K562 (cell line): ENCODE measurements around the gene NMNAT1. TPM values are rescaled to one million over a fixed set of nuclear protein-coding genes. Genes with fewer than 3 reads are reported as not detected.

Source experiments
- ARID1B ChIP-seq: fragments of 450-650 bp; IDR thresholded peaks from 2 replicates; pipeline ENCODE4 v1.6.1; 2016; ENCODE audit warnings: antibody characterized with exemption, mild to moderate bottlenecking, inconsistent platforms
- ARID3B ChIP-seq: fragments of 250-450 bp; sonication (Bioruptor Pico); IDR thresholded peaks from 2 replicates; pipeline ENCODE4 v1.4.0; 2020; ENCODE audit warnings: borderline replicate concordance
- BHLHE40 ChIP-seq: IDR thresholded peaks from 2 replicates; pipeline ENCODE4 v1.6.1; 2011; ENCODE audit warnings: low read length, improper control_type of control experiment
- DPF2 ChIP-seq: fragments of 450-650 bp; IDR thresholded peaks from 2 replicates; pipeline ENCODE4 v1.6.1; 2016
- ETV5 ChIP-seq: sonication (generic); formaldehyde crosslinking; IDR thresholded peaks from 2 replicates; pipeline ENCODE4 v1.4.0; 2020; ENCODE audit warnings: low read depth, mild to moderate bottlenecking, missing genetic modification reagents
- ETV6 ChIP-seq, 3 experiments: fragments of 150-350 bp in 1 of 3; sonication (generic) in 1 of 3; formaldehyde crosslinking in 1 of 3; IDR thresholded peaks; 2 replicates each; pipeline versions ENCODE4 v1.6.1 to v1.8.0; 2014 to 2022; ENCODE audit warnings: borderline replicate concordance in 2 of 3, low read depth in 2 of 3, antibody characterized with exemption in 1 of 3, low read length in 1 of 3, mild to moderate bottlenecking in 1 of 3, missing genetic modification reagents in 1 of 3
- FOXJ2 ChIP-seq: fragments of 200-800 bp; sonication (Bioruptor generic); IDR thresholded peaks from 2 replicates; pipeline ENCODE4 v1.6.1; 2016; ENCODE audit warnings: missing genetic modification characterization, missing compliant biosample characterization
- HLTF ChIP-seq: fragments of 450-650 bp; IDR thresholded peaks from 2 replicates; pipeline ENCODE4 v1.6.1; 2016
- LCOR ChIP-seq: sonication (generic); formaldehyde crosslinking; IDR thresholded peaks from 2 replicates; pipeline ENCODE4 v1.8.0; 2022; ENCODE audit warnings: mild to moderate bottlenecking, missing genetic modification reagents
- MCM2 ChIP-seq: fragments of 450-650 bp; IDR thresholded peaks from 2 replicates; pipeline ENCODE4 v1.6.1; 2017; ENCODE audit warnings: low read depth, mild to moderate bottlenecking
- RBM22 ChIP-seq: fragments of 200-400 bp; formaldehyde crosslinking; IDR thresholded peaks from 2 replicates; pipeline ENCODE4 v1.6.1; 2018; ENCODE audit warnings: low read length, low read depth; ENCODE audit not compliant: poor library complexity, severe bottlenecking
- RREB1 ChIP-seq: fragments of 250-450 bp; sonication (Bioruptor Pico); IDR thresholded peaks from 2 replicates; pipeline ENCODE4 v1.4.0; 2020
- SAP30 ChIP-seq: fragments of 200-600 bp; sonication (generic); IDR thresholded peaks from 2 replicates; pipeline ENCODE4 v1.6.1; 2012; ENCODE audit warnings: borderline replicate concordance, low read depth, mild to moderate bottlenecking, moderate library complexity, low read length, control low read depth, inconsistent platforms; ENCODE audit not compliant: insufficient read depth, poor library complexity, severe bottlenecking
- SMAD4 ChIP-seq: fragments of 250-450 bp; sonication (Bioruptor Pico); conservative IDR thresholded peaks from 2 replicates; pipeline ENCODE4 v1.8.0; 2021; ENCODE audit warnings: inconsistent platforms, mild to moderate bottlenecking, moderate library complexity
- SMARCB1 ChIP-seq: IDR thresholded peaks from 2 replicates; pipeline ENCODE4 v1.6.1; 2011; ENCODE audit warnings: improper control_type of control experiment, low read depth; ENCODE audit not compliant: insufficient read length
- TCFL5 ChIP-seq: fragments of 250-450 bp; sonication (Bioruptor Pico); conservative IDR thresholded peaks from 2 replicates; pipeline ENCODE4 v1.6.1; 2021; ENCODE audit warnings: mild to moderate bottlenecking, moderate library complexity, matching md5 sums
- TRIM24 ChIP-seq, 2 experiments: fragments of 450-650 bp; IDR thresholded peaks; 2 replicates each; pipeline ENCODE4 v1.6.1; 2016
- ZNF77 ChIP-seq: fragments of 250-450 bp; sonication (Bioruptor Pico); IDR thresholded peaks from 2 replicates; pipeline ENCODE4 v1.5.0; 2020
- polyA plus RNA-seq, 8 experiments: library from polyadenylated mRNA; depleted of rRNA in 4 of 8; stranded (reverse) in 5 of 8; unstranded in 3 of 8; fragments of >200 nt; fragmentation: Nextera tagmentation in 2 of 8; fragmentation: Illumina TruSeq in 1 of 8; extraction: Ambion mirVana in 2 of 8; extraction: Trizol in 1 of 8; gene quantifications; 2 replicates each; pipeline versions ENCODE4 v1.2.1 to v1.2.3, GENCODE V29; 2011 to 2014; ENCODE audit warnings: inconsistent platforms in 1 of 8, missing spikeins in 1 of 8
- total RNA-seq, 7 experiments: library from RNA; depleted of rRNA in 6 of 7; stranded (reverse); fragments of >200 nt in 6 of 7; fragmentation: Illumina TruSeq in 2 of 7; extraction: Trizol in 2 of 7; gene quantifications; 2 replicates each; pipeline versions ENCODE4 v1.2.1 to v1.2.3, GENCODE V29; 2011 to 2021; ENCODE audit warnings: low replicate concordance in 1 of 7

Gene NMNAT1
- total and polyA plus RNA-seq, 9 of the 15 experiments (the other 6 are each of a cell fraction or from before 2014, with no cell fraction given), result 5.1 to 14.6 (median 12.1) TPM

- TF ChIP-seq ETV5 (CRISPR knock-in tag) (peak; percentile 71; the same call in 1 of the 2 replicates), RREB1 (CRISPR knock-in tag) (0 out of 2 replicates have a peak, but pooled peaks have one; percentile 16), BHLHE40 (peak; percentile 95), MCM2 (no peak), ZNF77 (CRISPR knock-in tag) (no peak), FOXJ2 (peak; percentile 87), SAP30 (peak; percentile 79), RBM22 (peak; percentile 96), SMAD4 (peak; percentile 87), LCOR (CRISPR knock-in tag) (peak; percentile 26; the same call in 1 of the 2 replicates), HLTF (0 out of 2 replicates have a peak, but pooled peaks have one; percentile 67), TCFL5 (CRISPR knock-in tag) (no peak), ETV6 (IDR thresholded peaks at IDR 0.05; ENCODE audit: borderline replicate concordance in 1 of 2, low read depth in 2 of 2, low read length in 1 of 2) (0 out of 4 replicates have a peak, but pooled peaks of 1 of the 2 experiments have one; percentile 52), ETV6 (CRISPR knock-in tag; IDR thresholded peaks at IDR 0.05; ENCODE audit: borderline replicate concordance) (no peak), ARID1B (peak; percentile 50), TRIM24 (IDR thresholded peaks at IDR 0.05) (peak in 1 of 2 experiments; percentile 36; a peak in 1 of 4 replicates), ARID3B (no peak), SMARCB1 (peak; percentile 3), DPF2 (0 out of 2 replicates have a peak, but pooled peaks have one; percentile 20)
Observed at GRCh38 chr1:10032590-10033358, 89.5 kb downstream of the NMNAT1 start, which contains the start of gene UBE4B (continued).
